HG03378 (cell line): Measurements from ENCODE around the gene PRDM5.

Experiments
- ATAC-seq: cut with Tn5 transposase; IDR thresholded peaks from one replicate; pipeline ENCODE4 v1.9.1; 2021; ENCODE audit warnings: mild to moderate bottlenecking, moderate library complexity; ENCODE audit not compliant: unreplicated experiment

The PRDM5 gene

GRCh38 chr4:120915336-120915735, 7.2 kb downstream of the PRDM5 start:
- no peak for ATAC-seq

- no peak for ATAC-seq
These were observed 19.1 kb downstream of the PRDM5 start for GRCh38 chr4:120903419-120903818.

- no peak for ATAC-seq
These were observed 19.6 kb downstream of the PRDM5 start for GRCh38 chr4:120902925-120903324.

- no peak for ATAC-seq
These were observed 20.8 kb downstream of the PRDM5 start for GRCh38 chr4:120901731-120902130.

- ATAC-seq, result no peak
These were observed 24.4 kb downstream of the PRDM5 start for GRCh38 chr4:120897981-120898719.

GRCh38 chr4:120895554-120895953, 27.0 kb downstream of the PRDM5 start:
- no peak for ATAC-seq

- no peak for ATAC-seq
These were observed 29.2 kb downstream of the PRDM5 start for GRCh38 chr4:120893314-120893713.

GRCh38 chr4:120886191-120886590, 36.3 kb downstream of the PRDM5 start:
- no peak for ATAC-seq

GRCh38 chr4:120881846-120882245, 40.7 kb downstream of the PRDM5 start:
- ATAC-seq, result no peak

GRCh38 chr4:120881351-120881750, 41.2 kb downstream of the PRDM5 start:
- ATAC-seq, result no peak

GRCh38 chr4:120877021-120877420, 45.5 kb downstream of the PRDM5 start:
- ATAC-seq, result no peak

GRCh38 chr4:120874792-120875774, 47.4 kb downstream of the PRDM5 start:
- ATAC-seq, result no peak

GRCh38 chr4:120873554-120873953, 49.0 kb downstream of the PRDM5 start:
- no peak for ATAC-seq

- ATAC-seq, result no peak
These were observed 51.4 kb downstream of the PRDM5 start for GRCh38 chr4:120871173-120871572.

- ATAC-seq, result no peak
These were observed 52.2 kb downstream of the PRDM5 start for GRCh38 chr4:120870279-120870673.

GRCh38 chr4:120869613-120870278, 52.8 kb downstream of the PRDM5 start:
- ATAC-seq, result no peak

GRCh38 chr4:120867506-120867905, 55.0 kb downstream of the PRDM5 start:
- no peak for ATAC-seq

- ATAC-seq, result no peak
These were observed 56.5 kb downstream of the PRDM5 start for GRCh38 chr4:120865985-120866384.

- no peak for ATAC-seq
These were observed 57.6 kb downstream of the PRDM5 start for GRCh38 chr4:120864969-120865368.

GRCh38 chr4:120862432-120862831, 60.1 kb downstream of the PRDM5 start:
- ATAC-seq, result no peak

GRCh38 chr4:120861852-120862251, 60.7 kb downstream of the PRDM5 start:
- ATAC-seq, result no peak
